ENCODE data around the gene ASB1. TPM values are rescaled to one million over a fixed set of nuclear protein-coding genes. Genes with fewer than 3 reads are reported as not detected.

Gene ASB1
- total RNA-seq, 1 experiment from 2014 or later = 46.0 TPM

- no peak overlapping the region for H2BK120ac ChIP-seq (ENCODE audit: low read depth, low read length, poor library complexity, severe bottlenecking)
- H2AFZ ChIP-seq (ENCODE audit: low read length) = no peak overlapping the region
- H3K27ac ChIP-seq (ENCODE audit: insufficient read length, low read depth, low read length) = no peak overlapping the region
- no peaks in the 10 kb centered on the region for H3K9me3 ChIP-seq (ENCODE audit: control insufficient read depth, low read depth, low read length)
- H2AK5ac ChIP-seq (ENCODE audit: insufficient read length, low read length) = no peak overlapping the region
- H2BK12ac ChIP-seq (ENCODE audit: insufficient read length, low read depth, low read length) = no peak overlapping the region
- no peak overlapping the region for H3K4ac ChIP-seq (ENCODE audit: low read depth, low read length)
- WGBS (ENCODE audit: extremely low coverage, insufficient read length, low lambda C conversion rate) = no CpG with 5 or more reads among the region's 16 CpGs
- no peaks in the 10 kb centered on the region for H3K23me2 ChIP-seq (ENCODE audit: insufficient read length, low read depth, low read length, poor library complexity, severe bottlenecking)
- H3K14ac ChIP-seq (ENCODE audit: insufficient read depth, low read length) = no peak overlapping the region
- Mint-ChIP-seq H3K36me3 (ENCODE audit: insufficient read depth in 1 of 3, low read depth in 3 of 3) (no peaks in the 10 kb centered on the region), H3K4me1 (peaks cover 5 to 8% of the 10 kb centered on the region in 2 experiments; a peak in 3 of 4 replicates), H3K9me3 (no peaks in the 10 kb centered on the region), H3K4me3 (no peak overlapping the region), H3K27me3 (ENCODE audit: low read depth) (peaks cover 5% of the 10 kb centered on the region), H3K27ac (no peak overlapping the region)
- no peak overlapping the region for H4K91ac ChIP-seq (ENCODE audit: insufficient read length, low read depth, low read length)
- DNase-seq = peak; percentile 22
- no peak overlapping the region for H3T11ph ChIP-seq (ENCODE audit: low read length)
- no peak overlapping the region for H3K9ac ChIP-seq (ENCODE audit: extremely low read depth, insufficient read length, low read length)
- no peak overlapping the region for H3K4me2 ChIP-seq (ENCODE audit: insufficient read depth, insufficient read length, low read length)
- H3K4me1 ChIP-seq (ENCODE audit: insufficient read depth, low read length) = no peaks in the 10 kb centered on the region
- H3K79me2 ChIP-seq (ENCODE audit: insufficient read depth, low read length) = no peaks in the 10 kb centered on the region
- no peak overlapping the region for H2BK5ac ChIP-seq (ENCODE audit: insufficient read length, low read length)
- H2BK15ac ChIP-seq (ENCODE audit: low read depth, low read length) = no peak overlapping the region
- no peak overlapping the region for H3K56ac ChIP-seq (ENCODE audit: insufficient read length, low read depth, low read length)
- no peak overlapping the region for H2BK20ac ChIP-seq (ENCODE audit: low read depth, low read length, poor library complexity, severe bottlenecking)
- H3K18ac ChIP-seq (ENCODE audit: insufficient read length, low read depth, low read length) = no peak overlapping the region
- TF ChIP-seq CTCF (conservative IDR thresholded peaks at IDR 0.05) = no peak
- H4K5ac ChIP-seq (ENCODE audit: insufficient read length, low read depth, low read length) = no peak overlapping the region
- H4K8ac ChIP-seq (replicated peaks; ENCODE audit: insufficient read length, low read depth, low read length) = no peak overlapping the region
- no peak overlapping the region for H3K23ac ChIP-seq (ENCODE audit: insufficient read length, low read depth, low read length)
- no peaks in the 10 kb centered on the region for H3K27me3 ChIP-seq (ENCODE audit: insufficient read depth, low read length)
- no peaks in the 10 kb centered on the region for H4K20me1 ChIP-seq (ENCODE audit: control insufficient read depth, insufficient read depth, insufficient read length)
- no peaks in the 10 kb centered on the region for H3K79me1 ChIP-seq (ENCODE audit: insufficient read depth, low read depth, low read length, poor library complexity, severe bottlenecking)
Measured at GRCh38 chr2:238494573-238494961, 67.8 kb downstream of the ASB1 start.
